Transverse colon (tissue), 4 donors: ENCODE results near the gene WWOX. TPM values are rescaled to one million over a fixed set of nuclear protein-coding genes. Genes with fewer than 3 reads are reported as not detected.

Source experiments
- DNase-seq: peaks from one replicate; pipeline ENCODE4 v3.0.0-alpha.2; 2019
- H3K27ac ChIP-seq, 4 donors: fragments of 200-600 bp; sonication (generic); 2 replicates each; pipeline ENCODE4 v1.5.1; 2016 to 2018; ENCODE audit warnings: inconsistent platforms in 4 of 4
- H3K27me3 ChIP-seq: fragments of 200-600 bp; sonication (generic); 2 replicates; pipeline ENCODE4 v1.5.1; 2017; ENCODE audit warnings: inconsistent platforms
- H3K36me3 ChIP-seq, 4 donors: fragments of 200-600 bp; sonication (generic); 2 replicates each; pipeline ENCODE4 v1.5.1; 2017 to 2019; ENCODE audit warnings: inconsistent platforms in 4 of 4
- H3K4me1 ChIP-seq, 4 donors: fragments of 200-600 bp; sonication (generic); 2 replicates each; pipeline ENCODE4 v1.5.1; 2017 to 2020; ENCODE audit warnings: inconsistent platforms in 4 of 4
- H3K4me3 ChIP-seq, 4 donors: fragments of 200-600 bp; sonication (generic); 1 replicate in 1 of 4; 2 replicates in 3 of 4; pipeline versions ENCODE4 v1.5.1 to v1.6.1; 2017 to 2019; ENCODE audit warnings: inconsistent platforms in 4 of 4
- H3K9me3 ChIP-seq, 2 donors: fragments of 200-600 bp; sonication (generic); 2 replicates each; pipeline ENCODE4 v1.5.1; 2017 to 2019; ENCODE audit warnings: inconsistent platforms in 2 of 2
- CTCF ChIP-seq, 5 experiments: fragments of 200-600 bp in 3 of 5; fragments of 450-650 bp in 2 of 5; sonication (generic) in 3 of 5; IDR thresholded peaks; 1 replicate in 2 of 5; 2 replicates in 3 of 5; pipeline ENCODE4 v1.5.1; 2016 to 2017; ENCODE audit warnings: antibody characterized with exemption in 5 of 5, inconsistent platforms in 3 of 5, mild to moderate bottlenecking in 2 of 5, moderate library complexity in 1 of 5
- EP300 ChIP-seq: sonication (generic); formaldehyde crosslinking; IDR thresholded peaks from one replicate; pipeline ENCODE4 v1.6.1; 2017; ENCODE audit warnings: antibody characterized with exemption, low read depth
- POLR2A ChIP-seq: fragments of 450-650 bp; IDR thresholded peaks from one replicate; pipeline ENCODE4 v1.6.1; 2016; ENCODE audit warnings: antibody characterized with exemption, mild to moderate bottlenecking, moderate library complexity
- POLR2AphosphoS5 ChIP-seq, 3 donors: sonication (generic); formaldehyde crosslinking; IDR thresholded peaks; one replicate each; pipeline ENCODE4 v1.6.1; 2016; ENCODE audit warnings: antibody characterized with exemption in 3 of 3
- WGBS, 2 donors: methylation state at CpG; one replicate each; pipeline ENCODE4 v1.1.5; 2018; ENCODE audit warnings: low coverage in 1 of 2; 5-methylcytosine and 5-hydroxymethylcytosine counted together
- in situ Hi-C, 4 donors: fragments of 200-750 bp; cut with MboI; loops; one replicate each; pipeline versions ENCODE4 v1.15.0 to v1.15.1; 2017; ENCODE audit warnings: low sequenced_read_pairs in 3 of 4, low pct_ligation_motif_present in 1 of 4, low pct_unique_long_range_greater_than_20kb in 1 of 4
- intact Hi-C: fragments of 100-400 bp; cut with DNase I; formaldehyde crosslinking; loops from one replicate; pipeline ENCODE4 v1.15.1; 2023; ENCODE audit warnings: low total_unique reads
- total RNA-seq, 4 donors: library from RNA; depleted of rRNA; stranded (reverse); fragments of >200 nt; gene quantifications; one replicate each; pipeline ENCODE4 v1.1.0, GENCODE V29; 2016

The WWOX gene
- total RNA-seq, 4 donors from 2014 or later: 11.2 to 53.8 (median 24.8) TPM

GRCh38 chr16:78635807-78636206 is 536.4 kb downstream of the WWOX start:
- Histone ChIP-seq H3K4me1 (no peaks in the 10 kb centered on the region), H3K4me3 (no peak overlapping the region), H3K9me3 (no peaks in the 10 kb centered on the region), H3K27me3 (no peaks in the 10 kb centered on the region), H3K36me3 (no peaks in the 10 kb centered on the region), H3K27ac (no peak overlapping the region)
- 93 to 100% methylated on average over 4 to 9 of the region's 9 CpGs for WGBS, 2 donors
- in situ Hi-C loops (no loop called here), intact Hi-C loops (no loop called here)
- TF ChIP-seq POLR2AphosphoS5 (IDR thresholded peaks at IDR 0.05) (no peak), POLR2A (no peak), EP300 (no peak), CTCF (IDR thresholded peaks at IDR 0.05) (no peak)
- DNase-seq: no peak

GRCh38 chr16:78638371-78638770 is 538.9 kb downstream of the WWOX start:
- Histone ChIP-seq H3K9me3 (no peaks in the 10 kb centered on the region), H3K36me3 (no peaks in the 10 kb centered on the region), H3K4me3 (no peak overlapping the region), H3K27me3 (no peaks in the 10 kb centered on the region), H3K4me1 (no peaks in the 10 kb centered on the region), H3K27ac (no peak overlapping the region)
- DNase-seq: no peak
- 92 to 100% methylated on average over 2 to 4 of the region's 4 CpGs for WGBS, 2 donors
- no peak for TF ChIP-seq EP300
- no peak for TF ChIP-seq POLR2A
- TF ChIP-seq CTCF (IDR thresholded peaks at IDR 0.05): no peak
- no peak for TF ChIP-seq POLR2AphosphoS5 (IDR thresholded peaks at IDR 0.05)
- in situ Hi-C loops (no loop called here), intact Hi-C loops (no loop called here)

GRCh38 chr16:78639775-78640174 is 540.3 kb downstream of the WWOX start:
- Histone ChIP-seq H3K9me3 (no peaks in the 10 kb centered on the region), H3K4me1 (no peaks in the 10 kb centered on the region), H3K36me3 (no peaks in the 10 kb centered on the region), H3K4me3 (no peak overlapping the region), H3K27me3 (no peaks in the 10 kb centered on the region), H3K27ac (no peak overlapping the region)
- TF ChIP-seq POLR2AphosphoS5 (IDR thresholded peaks at IDR 0.05) (no peak), CTCF (IDR thresholded peaks at IDR 0.05) (no peak), POLR2A (no peak)
- in situ Hi-C loops: no loop called here
- intact Hi-C loops: no loop called here
- no peak for DNase-seq
- WGBS, 2 donors: 83 to 86% methylated on average over 2 to 3 of the region's 3 CpGs

- WGBS, 2 donors: 74 to 76% methylated on average over 4 to 6 of the region's 6 CpGs
- in situ Hi-C loops: no loop called here
- DNase-seq: no peak
- no peaks in the 10 kb centered on the region for H3K27me3 ChIP-seq
- intact Hi-C loops: no loop called here
- no peaks in the 10 kb centered on the region for H3K4me1 ChIP-seq
- no peaks in the 10 kb centered on the region for H3K9me3 ChIP-seq
- H3K4me3 ChIP-seq: no peak overlapping the region
- TF ChIP-seq POLR2A (no peak), CTCF (IDR thresholded peaks at IDR 0.05) (no peak), POLR2AphosphoS5 (IDR thresholded peaks at IDR 0.05) (no peak), EP300 (no peak)
- H3K27ac ChIP-seq: no peak overlapping the region
- H3K36me3 ChIP-seq: no peaks in the 10 kb centered on the region
These were observed 541.4 kb downstream of the WWOX start for GRCh38 chr16:78640886-78641285.
